Measurements from ENCODE around the gene CDR2.
"Not testable (repeated sequence)": the region's sequence is repeated elsewhere in the genome, so short reads cannot be mapped to it uniquely, and the experiment has no call there.

CDR2 gene

DNA sequence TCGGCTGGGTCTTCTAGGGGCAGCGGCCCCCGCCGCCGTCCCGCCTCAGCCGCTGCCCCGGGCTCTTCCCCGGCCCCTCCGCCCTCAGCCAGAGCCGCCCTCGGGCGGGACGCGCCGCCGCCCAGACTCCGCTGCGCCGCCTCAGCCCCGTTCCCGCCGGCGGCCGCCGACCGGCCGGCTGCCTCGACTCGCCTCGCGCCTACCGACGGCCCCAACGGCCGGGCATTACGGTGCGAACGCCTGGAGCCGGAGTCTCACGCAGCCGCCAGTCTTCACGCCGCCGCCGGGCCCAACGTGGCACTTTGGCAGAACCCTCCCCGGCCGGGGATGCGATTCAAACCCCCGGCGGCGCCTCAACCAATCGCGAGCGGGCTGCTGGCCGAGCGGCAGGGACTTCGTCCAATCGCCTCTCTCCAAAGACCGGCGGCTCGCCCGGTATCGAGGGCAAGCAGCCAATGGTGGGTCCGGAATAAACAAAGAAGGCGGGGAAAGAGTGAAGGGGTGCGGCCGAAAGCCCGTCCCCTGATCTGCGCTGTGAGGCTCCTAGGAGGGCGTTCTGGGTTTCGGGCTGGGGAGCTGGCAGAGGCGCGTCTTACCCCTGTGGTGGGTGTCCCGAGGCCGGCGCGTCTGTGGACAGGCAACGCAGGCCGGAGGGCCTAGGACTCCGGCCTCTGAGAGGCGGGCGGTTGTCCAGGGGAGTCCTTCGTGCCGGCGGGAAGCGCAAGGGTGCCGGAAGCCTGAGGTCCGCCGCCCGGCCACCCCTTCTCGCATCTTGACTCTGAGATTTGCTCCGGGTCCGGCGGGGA lies at the start of gene CDR2:
Gene CDR2 (minus strand): TSS at position 309 of the 806 bp plus-strand sequence. CDS start 310 bp downstream, outside the sequence.
- DNase-seq, result peak; percentile 89

DNA sequence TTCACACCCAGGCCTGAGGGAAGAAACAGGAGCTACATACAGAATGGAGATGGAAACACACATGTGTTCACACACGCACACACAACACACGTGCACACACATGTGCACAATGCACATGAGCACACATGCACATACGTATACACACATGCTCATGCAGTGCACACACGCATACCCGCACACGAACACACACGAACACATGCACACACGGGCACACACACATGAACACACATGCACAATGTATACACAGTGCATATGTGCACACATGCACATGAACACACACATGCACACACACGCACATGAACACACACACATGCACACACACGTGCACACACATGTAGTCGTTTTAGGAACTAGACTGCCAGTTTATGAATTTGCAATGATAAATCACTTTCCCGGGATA lies 49.3 kb upstream of the CDR2 start:
- no peak for DNase-seq

DNA sequence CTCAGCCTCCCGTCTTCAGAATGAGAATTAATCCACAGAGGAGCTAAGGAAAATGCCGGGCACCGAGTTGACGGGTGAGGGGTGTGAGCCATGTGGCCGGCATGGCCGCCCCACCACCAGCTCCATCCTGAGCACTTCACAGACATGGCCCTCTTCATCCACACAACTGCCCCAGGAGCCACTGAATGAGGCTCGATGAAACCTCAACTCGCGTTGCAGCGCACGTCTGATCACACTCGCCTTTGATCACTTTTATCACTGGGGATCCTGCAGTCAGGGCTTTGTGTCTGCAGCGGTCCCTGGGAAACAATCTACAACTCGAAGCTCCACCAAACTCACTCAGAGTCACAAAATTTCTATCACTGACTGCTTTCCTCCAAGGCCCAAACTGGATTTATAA lies 46.7 kb upstream of the CDR2 start:
- no peak for DNase-seq

DNA sequence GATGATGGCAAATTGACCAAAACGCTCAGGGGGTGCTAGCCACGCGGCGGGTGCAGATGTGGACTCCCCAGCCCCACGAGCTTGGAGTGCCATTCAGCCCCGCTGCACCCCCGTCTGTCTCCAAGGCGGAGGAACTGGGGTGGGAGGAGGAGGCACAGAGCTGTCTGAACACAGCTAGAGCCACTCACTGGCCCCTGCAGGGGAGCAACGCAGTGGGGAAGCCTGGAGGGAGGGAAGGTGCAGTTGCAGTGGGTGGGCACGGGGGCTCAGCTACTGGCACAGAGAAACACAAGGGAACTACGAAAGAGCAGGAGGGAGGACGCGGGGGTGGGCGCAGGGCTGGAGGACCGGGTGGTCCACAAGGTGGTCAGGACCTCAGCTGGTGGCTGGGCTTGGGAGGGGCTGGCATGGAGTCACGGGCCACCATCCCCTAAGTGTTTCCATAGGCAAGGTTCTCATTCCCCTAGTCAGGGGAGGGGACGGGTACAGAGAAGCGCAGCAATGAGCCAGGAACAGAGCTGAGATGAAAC lies 46.3 kb upstream of the CDR2 start:
- no peak for DNase-seq

DNA sequence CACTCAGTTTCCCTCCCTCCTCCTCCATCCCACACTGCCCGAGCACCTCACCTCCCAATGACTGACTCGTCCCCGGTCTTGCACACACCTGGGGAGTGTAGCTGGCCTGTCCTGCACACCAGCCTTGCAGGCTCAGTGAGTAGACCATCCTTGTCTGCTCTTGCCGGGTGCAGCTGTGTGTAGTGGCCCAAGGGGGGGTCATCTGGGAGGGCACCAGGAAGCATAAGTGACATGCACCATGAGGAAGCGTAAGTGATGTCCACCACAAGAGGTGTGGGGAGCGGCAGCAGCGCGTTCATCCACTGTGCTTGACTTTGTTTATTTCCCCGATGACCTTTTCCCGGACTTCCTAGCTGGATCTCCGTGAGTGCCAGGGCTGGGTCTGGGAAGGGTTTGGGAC lies 45.5 kb upstream of the CDR2 start:
- DNase-seq, result no peak

DNA sequence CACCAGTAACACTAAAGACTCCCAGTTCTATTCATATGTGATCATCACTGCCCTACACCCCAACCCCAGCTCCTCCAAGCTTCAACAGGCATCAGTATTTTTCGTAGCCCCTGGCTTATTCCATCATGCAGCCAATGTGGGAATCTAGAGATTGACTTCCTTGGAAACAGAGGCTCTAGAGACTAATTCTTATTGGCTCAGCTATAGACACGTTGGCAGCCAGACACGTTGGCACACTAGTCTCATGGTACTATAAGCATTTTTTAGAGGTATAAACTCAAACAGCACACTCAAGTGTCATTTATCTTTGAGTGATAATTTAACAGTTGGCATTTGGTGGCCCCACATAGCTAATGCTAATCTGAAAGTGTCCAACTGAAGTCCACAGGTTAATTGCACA lies 44.4 kb upstream of the CDR2 start:
- no peak for DNase-seq

DNA sequence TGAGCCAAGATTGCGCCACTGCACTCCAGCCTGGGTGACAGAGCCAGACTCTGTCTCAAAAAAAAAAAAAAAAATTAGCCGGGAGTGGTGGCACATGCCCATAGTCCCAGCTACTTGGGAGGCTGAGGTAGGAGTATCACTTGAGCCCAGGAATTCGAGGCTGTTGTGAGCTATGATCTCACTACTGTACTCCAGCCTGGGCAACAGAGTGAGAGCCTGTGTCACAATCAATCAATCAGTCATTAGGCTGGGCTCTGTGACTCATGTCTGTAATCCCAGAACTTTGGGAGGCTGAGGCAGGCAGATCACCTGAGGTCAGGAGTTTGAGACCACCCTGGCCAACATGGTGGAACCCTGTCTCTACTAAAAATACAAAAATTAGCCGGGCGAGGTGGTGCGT lies 43.4 kb upstream of the CDR2 start:
- not testable (repeated sequence) for DNase-seq

DNA sequence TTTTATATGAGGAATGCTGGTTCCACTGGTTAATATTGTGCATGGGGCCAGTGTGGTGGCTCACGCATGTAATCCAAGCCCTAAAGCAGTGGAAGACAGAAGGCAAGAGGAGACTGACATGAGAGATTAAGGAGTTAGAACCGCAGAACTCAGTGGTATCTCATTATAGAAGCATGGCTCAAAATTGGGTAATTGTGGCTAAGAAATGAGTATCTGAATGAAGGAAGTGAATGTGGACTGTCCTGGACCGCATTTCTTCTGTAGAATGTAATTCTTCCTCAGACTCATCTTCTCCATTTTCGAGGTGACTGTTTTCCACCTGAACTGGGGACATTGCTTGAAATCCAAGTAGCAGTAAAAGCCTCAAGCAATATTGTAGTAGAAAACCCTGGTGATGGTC lies 42.6 kb upstream of the CDR2 start:
- no peak for DNase-seq

DNA sequence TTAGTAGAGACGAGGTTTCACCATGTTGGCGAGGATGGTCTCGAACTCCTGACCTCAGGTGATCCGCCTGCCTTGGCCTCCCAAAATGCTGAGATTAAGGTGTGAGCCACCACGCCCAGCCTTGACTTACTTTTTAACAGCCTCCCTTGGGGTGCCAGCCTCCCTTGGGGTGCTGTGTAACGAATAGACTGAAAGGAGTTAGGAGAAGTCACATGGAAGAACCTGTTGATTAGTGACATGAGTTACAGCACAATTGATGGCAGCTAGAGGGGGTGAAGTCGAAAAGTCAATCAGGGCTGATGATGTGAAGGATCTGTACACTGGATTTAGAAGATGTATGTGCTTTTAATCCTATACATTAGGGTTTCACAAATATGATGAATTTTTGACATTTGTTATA lies 39.4 kb upstream of the CDR2 start:
- no peak for DNase-seq

DNA sequence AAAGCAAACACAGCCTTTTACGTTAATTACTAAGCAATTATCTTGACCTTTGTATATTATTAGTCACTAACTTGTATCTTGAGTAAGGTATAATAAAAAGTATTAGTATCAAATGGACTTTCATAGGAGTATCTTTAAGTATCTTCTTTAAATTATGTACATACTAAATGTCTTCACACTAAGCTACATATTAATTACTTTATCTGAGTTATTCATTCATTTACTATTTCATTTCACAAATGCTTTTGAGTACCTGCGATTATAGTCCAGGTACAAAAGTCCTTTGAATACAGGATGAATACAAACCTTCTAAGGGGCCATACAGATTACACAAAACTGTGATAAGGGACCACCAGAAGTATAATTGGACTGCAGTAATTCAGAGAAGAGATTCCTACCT lies 33.1 kb upstream of the CDR2 start:
- DNase-seq, result no peak

DNA sequence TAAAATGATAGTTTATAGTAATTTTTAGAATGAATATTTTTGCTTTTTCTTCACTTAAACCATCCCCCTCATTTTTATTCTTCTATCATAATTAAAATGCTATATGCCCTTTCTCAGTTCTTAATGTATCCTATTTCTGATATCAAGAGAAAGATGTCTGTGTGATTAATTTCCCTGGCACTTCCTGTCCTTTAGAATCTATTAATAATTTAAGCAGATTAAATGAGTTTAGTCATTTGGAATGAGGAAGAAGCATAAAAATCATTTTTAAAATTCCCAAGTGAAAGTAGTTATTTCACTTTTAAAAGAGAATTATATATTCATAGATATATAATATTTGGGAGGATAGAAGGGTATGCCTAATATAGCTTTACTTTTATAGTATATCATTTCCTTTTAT lies 27.8 kb upstream of the CDR2 start:
- DNase-seq, result no peak

DNA sequence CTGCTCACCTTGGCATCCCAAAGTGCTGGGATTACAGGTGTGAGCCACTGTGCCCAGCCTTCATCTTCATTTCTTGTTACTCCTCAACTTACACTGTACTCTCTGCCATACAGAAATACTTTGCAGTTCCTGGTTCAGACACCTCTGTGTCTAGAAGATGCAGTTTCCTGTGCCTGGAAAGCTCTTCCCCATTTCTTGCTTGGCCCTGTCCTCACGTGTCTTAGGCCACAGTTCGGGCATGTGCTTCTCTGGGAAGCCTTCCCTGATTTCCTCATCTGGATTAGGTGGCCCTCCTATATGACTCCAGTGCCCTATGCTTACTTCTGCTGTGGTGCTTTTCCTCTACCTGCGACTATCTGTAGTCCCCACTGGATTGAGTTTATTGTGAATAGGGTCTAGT lies 26.5 kb upstream of the CDR2 start:
- no peak for DNase-seq

DNA sequence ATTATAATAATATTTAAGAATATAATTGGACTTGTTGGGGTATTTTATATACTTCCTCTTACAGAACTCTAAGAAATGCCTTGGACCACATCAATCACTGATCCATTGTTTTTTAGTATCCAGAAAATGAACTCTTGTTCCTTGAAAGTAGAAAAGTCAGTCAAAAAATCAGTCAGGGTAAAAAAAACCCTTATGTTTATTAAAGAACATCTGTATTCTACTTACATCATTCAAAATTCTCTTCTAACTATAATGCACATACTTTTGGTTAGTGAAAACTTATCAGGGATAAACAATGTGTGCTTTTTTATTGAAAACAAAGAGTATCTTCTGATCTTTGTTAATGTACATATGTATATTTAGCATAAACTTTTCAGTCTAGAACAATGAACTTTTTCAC lies 23.5 kb upstream of the CDR2 start:
- no peak for DNase-seq

DNA sequence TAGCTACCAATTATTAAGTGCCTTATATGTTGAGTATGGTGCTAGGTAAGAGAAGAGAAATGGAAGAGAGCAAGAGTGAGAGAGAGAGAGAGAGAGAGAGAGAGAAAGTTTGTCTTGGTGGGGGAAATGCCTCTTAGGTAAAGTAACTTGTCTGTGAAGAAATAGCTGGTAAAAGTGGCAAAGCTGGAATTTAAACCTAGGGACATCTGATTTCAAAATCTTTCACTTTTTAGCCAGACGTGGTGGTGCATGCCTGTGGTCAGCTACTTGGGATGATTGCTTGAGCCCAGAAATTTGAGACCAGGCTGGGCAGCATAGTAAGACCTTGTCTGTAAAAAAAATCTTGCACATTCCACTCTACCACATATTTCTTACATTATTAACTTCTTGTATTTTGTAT lies 23.0 kb upstream of the CDR2 start:
- DNase-seq, result no peak

DNA sequence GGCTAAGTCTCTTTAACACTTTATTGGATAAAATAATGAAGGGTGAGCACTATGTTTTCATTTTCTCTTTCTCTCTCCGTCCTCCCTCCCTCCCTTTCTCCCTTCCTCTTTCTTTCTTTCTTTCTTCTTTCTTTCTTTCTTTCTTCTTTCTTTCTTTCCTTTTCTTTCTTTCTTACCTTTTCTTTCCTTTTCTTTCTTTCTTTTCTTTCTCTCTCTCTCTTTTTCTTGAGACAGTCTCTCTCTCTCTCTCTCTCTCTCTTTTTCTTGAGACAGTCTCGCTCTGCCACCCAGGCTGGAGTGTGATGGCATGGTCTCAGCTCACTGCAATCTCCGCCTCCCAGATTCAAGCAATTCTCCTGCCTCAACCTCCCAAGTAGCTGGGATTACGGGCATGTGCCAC lies 21.5 kb upstream of the CDR2 start:
- no peak for DNase-seq

DNA sequence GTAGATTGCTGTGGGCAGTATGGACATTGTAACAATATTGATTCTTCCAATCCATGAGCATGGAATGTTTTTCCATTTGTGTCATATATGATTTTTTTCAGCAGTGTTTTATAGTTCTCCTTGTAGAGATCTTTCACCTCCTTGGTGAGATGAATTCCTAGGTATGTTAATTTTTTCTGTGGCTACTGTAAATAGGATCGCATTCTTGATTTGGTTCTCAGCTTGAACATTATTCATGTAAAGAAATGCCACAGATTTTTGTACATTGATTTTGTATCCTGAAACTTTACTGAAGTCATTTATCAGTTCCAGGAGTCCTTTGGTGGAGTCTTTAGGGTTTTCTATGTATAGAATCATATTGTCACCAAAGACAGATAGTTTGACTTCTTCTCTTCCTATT lies 19.7 kb upstream of the CDR2 start:
- DNase-seq, result no peak

DNA sequence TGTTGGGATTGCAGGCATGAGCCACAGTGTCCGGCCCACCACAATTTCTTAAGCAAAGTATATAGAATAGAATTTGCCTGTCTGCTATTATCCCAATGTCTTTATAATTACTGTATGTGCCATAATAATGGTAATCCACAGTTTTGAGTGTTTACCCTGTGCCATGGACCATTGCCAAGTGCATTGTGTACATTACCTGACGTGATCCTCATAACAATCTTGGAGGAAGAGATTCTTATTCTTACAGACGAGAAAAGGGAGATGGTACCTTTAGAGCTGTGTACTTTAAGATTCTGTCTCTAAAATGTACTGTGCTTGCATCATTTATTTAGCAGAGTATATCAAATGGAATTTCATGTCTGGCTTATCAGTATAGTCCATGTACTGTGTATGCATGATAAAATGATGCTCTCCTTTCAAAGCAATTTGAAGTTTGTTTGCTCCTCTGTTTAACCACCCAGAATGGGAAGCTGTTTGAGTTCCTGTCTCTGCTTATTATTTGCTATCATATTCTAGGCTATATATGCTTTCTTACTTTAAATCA lies 13.8 kb upstream of the CDR2 start:
- no peak for DNase-seq

DNA sequence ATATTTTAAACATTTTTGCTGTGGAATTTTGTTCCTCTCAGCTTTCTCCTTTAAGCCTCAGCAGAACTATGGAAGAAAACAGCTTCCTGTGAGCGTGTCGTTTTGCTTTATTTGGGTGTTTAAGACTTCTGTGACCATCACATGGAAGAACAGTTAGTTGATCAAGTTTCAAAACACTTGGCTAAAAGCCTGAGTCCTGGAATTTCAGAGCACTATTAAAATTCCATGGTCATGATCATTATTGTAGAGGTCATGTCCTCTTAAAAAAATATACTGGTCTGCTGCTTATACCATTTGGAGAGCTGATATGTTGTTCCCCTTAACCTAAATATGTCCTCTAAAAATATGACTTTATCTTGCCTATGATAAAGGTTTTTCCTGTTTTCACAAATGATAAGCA lies 12.6 kb upstream of the CDR2 start:
- DNase-seq, result no peak

DNA sequence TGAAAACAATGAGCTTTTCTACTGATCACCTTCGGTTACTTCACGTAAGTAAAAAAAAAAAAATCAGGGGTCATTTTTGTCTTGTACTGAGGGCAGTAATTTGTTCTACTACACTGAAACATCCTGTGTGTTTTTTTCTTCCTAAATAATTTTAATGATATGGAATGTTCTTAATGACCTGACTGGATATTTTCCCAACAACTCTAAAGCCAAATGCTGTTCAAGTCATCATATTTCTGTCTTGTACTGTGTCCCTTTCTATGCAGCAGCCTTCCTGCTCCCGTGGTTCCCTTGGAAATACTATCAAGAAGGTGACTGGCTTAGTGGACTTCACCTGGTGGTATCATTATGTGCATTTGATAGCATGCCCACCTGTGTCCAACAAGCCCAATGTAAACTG lies 10.8 kb upstream of the CDR2 start:
- no peak for DNase-seq

DNA sequence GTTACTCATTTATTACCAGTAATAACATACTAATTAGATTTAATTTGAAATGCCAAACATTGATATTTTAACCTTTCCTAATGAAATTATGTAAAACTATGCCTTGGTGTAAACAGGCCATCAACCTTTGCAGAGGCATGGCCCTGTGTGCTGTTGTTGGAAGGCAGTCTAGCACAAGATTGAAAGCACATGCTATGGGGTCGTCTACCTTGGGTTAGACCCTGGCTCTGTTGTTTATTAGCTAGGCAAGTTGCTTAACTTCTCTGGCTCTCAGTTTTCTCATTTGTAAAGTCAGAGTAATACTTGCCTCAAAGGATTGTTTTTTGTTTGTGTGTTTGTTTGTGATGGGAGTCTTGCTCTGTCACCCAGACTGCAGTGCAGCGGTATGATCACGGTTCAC lies 9.4 kb upstream of the CDR2 start:
- DNase-seq, result no peak

DNA sequence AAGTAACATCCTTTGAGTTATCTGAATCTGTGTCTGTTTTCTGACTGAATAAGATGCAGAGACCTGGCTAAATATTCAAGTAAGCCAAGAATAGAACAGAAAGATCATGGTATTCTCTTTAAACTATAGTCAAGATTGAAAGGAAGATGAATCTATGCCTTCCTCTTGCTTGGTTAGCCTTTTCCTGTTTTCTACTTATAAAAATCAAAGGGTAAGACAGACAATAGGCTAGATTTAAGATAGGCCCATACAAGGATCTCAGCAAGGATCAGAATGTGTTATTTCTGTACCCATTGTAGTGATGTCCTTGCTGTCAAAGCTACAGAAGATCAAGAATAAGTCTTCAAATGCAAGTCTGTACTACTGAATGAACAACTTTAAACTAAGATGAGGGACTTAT lies 7.0 kb upstream of the CDR2 start:
- DNase-seq, result no peak

DNA sequence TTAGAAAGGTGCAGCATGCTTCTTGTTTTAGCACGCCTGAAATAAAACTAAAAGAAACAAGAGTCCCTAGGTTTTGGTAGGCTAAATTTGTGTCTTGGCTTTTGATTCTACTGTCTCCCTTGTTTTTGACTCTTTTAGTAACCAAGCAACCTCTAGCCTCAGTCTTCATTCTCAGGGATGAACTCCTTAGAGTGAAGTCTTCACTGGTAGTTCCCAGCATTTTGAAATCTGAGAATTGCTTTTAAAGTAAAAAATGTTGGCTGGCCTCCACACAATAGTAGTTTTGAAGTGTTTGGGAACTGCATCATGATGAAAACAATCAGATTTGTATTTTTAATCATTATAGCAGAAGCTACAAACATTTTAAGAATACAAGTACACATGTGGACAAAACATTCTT lies 6.1 kb upstream of the CDR2 start:
- no peak for DNase-seq

DNA sequence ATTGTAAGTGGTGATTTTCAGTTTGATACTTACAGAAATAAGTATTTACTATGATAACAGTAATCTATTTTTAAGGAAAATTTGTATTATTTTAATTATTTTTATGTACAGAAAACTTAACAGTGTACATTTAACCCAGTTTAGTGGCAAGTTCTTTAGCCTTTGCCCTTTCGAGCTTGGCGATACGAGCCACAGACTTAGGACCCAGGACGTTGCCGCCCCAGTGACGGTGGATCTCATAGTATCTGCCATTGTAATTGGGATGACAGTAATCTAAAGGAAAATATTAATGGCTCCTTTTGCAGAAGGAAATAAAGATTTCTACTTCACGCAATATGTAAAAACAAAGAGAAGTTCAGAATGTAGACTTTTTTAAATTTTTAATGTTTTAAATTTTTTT lies 5.2 kb upstream of the CDR2 start:
- no peak for DNase-seq

DNA sequence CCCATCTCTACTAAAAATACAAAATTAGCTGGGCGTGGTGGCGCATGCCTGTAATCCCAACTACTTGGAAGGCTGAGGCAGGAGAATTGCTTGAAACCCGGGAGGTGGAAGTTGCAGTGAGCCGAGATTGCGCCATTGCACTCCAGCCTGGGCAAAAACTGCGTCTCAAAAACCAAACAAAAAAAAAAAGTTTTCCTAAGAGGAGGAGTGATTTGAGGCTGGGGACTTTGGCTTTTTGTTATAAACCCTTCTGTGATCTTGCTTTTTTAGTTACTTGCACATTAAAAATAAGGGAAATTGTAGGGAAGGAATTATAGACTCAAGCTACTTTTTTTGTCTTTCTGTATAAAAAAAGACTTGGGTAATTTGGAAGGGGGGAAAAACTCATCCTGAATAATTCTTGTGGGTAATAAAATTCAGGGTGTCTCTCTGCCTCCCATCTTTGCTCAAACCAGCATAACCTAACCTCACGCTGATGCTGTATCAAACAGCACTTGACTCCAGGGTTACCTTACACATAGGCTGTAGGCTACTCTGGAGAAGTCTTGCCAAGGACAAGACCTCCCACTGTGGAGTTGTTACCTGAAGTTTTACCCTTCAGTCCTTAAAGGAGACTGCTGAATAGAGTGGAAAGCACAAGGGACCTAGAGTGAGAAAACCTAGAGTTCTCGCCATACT lies 1.7 kb upstream of the CDR2 start:
- DNase-seq, result no peak
